Measurements from ENCODE around the gene MYO15B. TPM values are rescaled to one million over a fixed set of nuclear protein-coding genes. Genes with fewer than 3 reads are reported as not detected.

MYO15B gene
- total RNA-seq, 1 experiment from 2014 or later, result 30.3 TPM

- H3K36me3 ChIP-seq (ENCODE audit: control insufficient read depth in 1 of 2, insufficient read depth in 2 of 2, low read length in 2 of 2), result no peaks in the 10 kb centered on the region; a peak in 1 of 4 replicates
- CTCF ChIA-PET, result interaction anchor here (0.7 to 1.6 kb wide), 4 partner anchors 24 to 84 kb away, joined by 3 to 11 read pairs (median 8); partner anchors contain the start of genes LLGL2, SMIM5 and TSEN54
- BruUV-seq (replicated peaks), result no TSS peak
- TF ChIP-seq CBX3 (IDR thresholded peaks at IDR 0.05; ENCODE audit: low read depth) (no peak), MAX (IDR thresholded peaks at IDR 0.05) (peak; percentile 79), ZFX (IDR thresholded peaks at IDR 0.05) (peak; percentile 74; the same call in 1 of the 2 replicates), EGR1 (IDR thresholded peaks at IDR 0.05; ENCODE audit: low read depth) (no peak), CEBPB (IDR thresholded peaks at IDR 0.05; ENCODE audit: low read depth) (no peak), SP1 (IDR thresholded peaks at IDR 0.05; ENCODE audit: low read depth) (peak; percentile 75; the same call in 1 of the 2 replicates), SIN3A (IDR thresholded peaks at IDR 0.05; ENCODE audit: low read depth) (no peak), JUND (IDR thresholded peaks at IDR 0.05) (no peak), ZNF274 (IDR thresholded peaks at IDR 0.05; ENCODE audit: low read depth, low read length) (no peak), REST (IDR thresholded peaks at IDR 0.05; ENCODE audit: low read depth) (no peak), POLR2A (IDR thresholded peaks at IDR 0.05; ENCODE audit: borderline replicate concordance, extremely low read depth, insufficient read depth, insufficient read length) (peak; percentile 76), FOSL1 (IDR thresholded peaks at IDR 0.05; ENCODE audit: low read depth) (no peak), POLR2AphosphoS5 (IDR thresholded peaks at IDR 0.05; ENCODE audit: low read depth, low read length) (peak; percentile 86), ELF1 (IDR thresholded peaks at IDR 0.05; ENCODE audit: borderline replicate concordance, low read depth) (no peak), TCF7L2 (IDR thresholded peaks at IDR 0.05; ENCODE audit: borderline replicate concordance, extremely low read depth, insufficient read depth, insufficient read length) (peak; percentile 32), SRF (IDR thresholded peaks at IDR 0.05; ENCODE audit: low read depth) (no peak)
- TF ChIP-seq, protein P1, sequence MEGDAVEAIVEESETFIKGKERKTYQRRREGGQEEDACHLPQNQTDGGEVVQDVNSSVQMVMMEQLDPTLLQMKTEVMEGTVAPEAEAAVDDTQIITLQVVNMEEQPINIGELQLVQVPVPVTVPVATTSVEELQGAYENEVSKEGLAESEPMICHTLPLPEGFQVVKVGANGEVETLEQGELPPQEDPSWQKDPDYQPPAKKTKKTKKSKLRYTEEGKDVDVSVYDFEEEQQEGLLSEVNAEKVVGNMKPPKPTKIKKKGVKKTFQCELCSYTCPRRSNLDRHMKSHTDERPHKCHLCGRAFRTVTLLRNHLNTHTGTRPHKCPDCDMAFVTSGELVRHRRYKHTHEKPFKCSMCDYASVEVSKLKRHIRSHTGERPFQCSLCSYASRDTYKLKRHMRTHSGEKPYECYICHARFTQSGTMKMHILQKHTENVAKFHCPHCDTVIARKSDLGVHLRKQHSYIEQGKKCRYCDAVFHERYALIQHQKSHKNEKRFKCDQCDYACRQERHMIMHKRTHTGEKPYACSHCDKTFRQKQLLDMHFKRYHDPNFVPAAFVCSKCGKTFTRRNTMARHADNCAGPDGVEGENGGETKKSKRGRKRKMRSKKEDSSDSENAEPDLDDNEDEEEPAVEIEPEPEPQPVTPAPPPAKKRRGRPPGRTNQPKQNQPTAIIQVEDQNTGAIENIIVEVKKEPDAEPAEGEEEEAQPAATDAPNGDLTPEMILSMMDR (IDR thresholded peaks at IDR 0.05 in 2 of 3, conservative IDR thresholded peaks at IDR 0.05 in 1 of 3; ENCODE audit: borderline replicate concordance in 1 of 3, insufficient read depth in 1 of 3, low read depth in 2 of 3, low read length in 2 of 3), result no peak
- TF ChIP-seq, protein P2, sequence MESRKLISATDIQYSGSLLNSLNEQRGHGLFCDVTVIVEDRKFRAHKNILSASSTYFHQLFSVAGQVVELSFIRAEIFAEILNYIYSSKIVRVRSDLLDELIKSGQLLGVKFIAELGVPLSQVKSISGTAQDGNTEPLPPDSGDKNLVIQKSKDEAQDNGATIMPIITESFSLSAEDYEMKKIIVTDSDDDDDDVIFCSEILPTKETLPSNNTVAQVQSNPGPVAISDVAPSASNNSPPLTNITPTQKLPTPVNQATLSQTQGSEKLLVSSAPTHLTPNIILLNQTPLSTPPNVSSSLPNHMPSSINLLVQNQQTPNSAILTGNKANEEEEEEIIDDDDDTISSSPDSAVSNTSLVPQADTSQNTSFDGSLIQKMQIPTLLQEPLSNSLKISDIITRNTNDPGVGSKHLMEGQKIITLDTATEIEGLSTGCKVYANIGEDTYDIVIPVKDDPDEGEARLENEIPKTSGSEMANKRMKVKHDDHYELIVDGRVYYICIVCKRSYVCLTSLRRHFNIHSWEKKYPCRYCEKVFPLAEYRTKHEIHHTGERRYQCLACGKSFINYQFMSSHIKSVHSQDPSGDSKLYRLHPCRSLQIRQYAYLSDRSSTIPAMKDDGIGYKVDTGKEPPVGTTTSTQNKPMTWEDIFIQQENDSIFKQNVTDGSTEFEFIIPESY (IDR thresholded peaks at IDR 0.05; ENCODE audit: extremely low read depth, insufficient replicate concordance, low read length), result no peak
- POLR2A ChIA-PET, result interaction anchor here (1.3 to 1.4 kb wide), 3 partner anchors 10 to 24 kb away, joined by 4 to 5 read pairs (median 4); partner anchors contain the start of gene LLGL2
- peak overlapping the region; percentile 95 for H3K27ac ChIP-seq (ENCODE audit: low read depth, low read length)
- RAD21 ChIA-PET (ENCODE audit: low non-redundant PET in 1 of 2, low total read pairs in 2 of 2, uncharacterized antibody in 2 of 2, unreplicated experiment in 2 of 2), result interaction anchor here (0.7 to 1.4 kb wide), 4 partner anchors 23 to 33 kb away, joined by 3 to 10 read pairs (median 4); partner anchors contain the start of genes LLGL2 (in 1 of the 2) and TSEN54 (in 1 of the 2)
- H3K4me2 ChIP-seq (ENCODE audit: low read length), result peak overlapping the region; percentile 93
- DNase-seq (ENCODE audit: low read depth, low spot score) (peak; percentile 63), ATAC-seq (peak; percentile 94)
- H3K9me2 ChIP-seq (ENCODE audit: insufficient read depth), result no peaks in the 10 kb centered on the region
- H3K9me3 ChIP-seq (ENCODE audit: control insufficient read depth in 1 of 2, insufficient read depth in 1 of 2, low read depth in 1 of 2, low read length in 2 of 2), result no peaks in the 10 kb centered on the region
- H4K20me1 ChIP-seq (ENCODE audit: insufficient read depth), result no peaks in the 10 kb centered on the region
- intact Hi-C loops (cut with micrococcal nuclease), result no loop called here
- peak overlapping the region; percentile 69 for H3K9ac ChIP-seq (ENCODE audit: low read length)
- peaks cover 16% of the 10 kb centered on the region; the same call in 1 of the 2 replicates for H3K79me2 ChIP-seq (ENCODE audit: insufficient read depth, low read length)
- H2AFZ ChIP-seq (ENCODE audit: low read depth, low read length, poor library complexity, severe bottlenecking), result no peak overlapping the region
- H3K27me3 ChIP-seq (ENCODE audit: insufficient read depth, low read length), result no peaks in the 10 kb centered on the region
- H3K4me1 ChIP-seq (ENCODE audit: control insufficient read depth in 1 of 2, insufficient read depth in 2 of 2, low read length in 2 of 2), result peaks cover 33 to 39% of the 10 kb centered on the region in 2 experiments
- peak overlapping the region; percentile 50 to 58 for H3K4me3 ChIP-seq (replicated peaks in 1 of 2; ENCODE audit: low read depth in 1 of 2, low read length in 2 of 2)
These were observed 38.1 kb upstream of the MYO15B start for GRCh38 chr17:75549246-75550138.

All from HCT116 (cell line).